HG03575 (cell line): Measurements from ENCODE around the gene UCHL5.
"Not testable (repeated sequence)": the region's sequence is repeated elsewhere in the genome, so short reads cannot be mapped to it uniquely, and the experiment has no call there.

Experiments used
- ATAC-seq: cut with Tn5 transposase; IDR thresholded peaks from one replicate; pipeline ENCODE4 v1.9.1; 2021; ENCODE audit not compliant: unreplicated experiment, insufficient number of reproducible peaks, low FRiP score; ENCODE audit errors: extremely low read depth

Gene UCHL5

GRCh38 chr1:193068013-193068412, 8.9 kb upstream of the UCHL5 start:
- no peak for ATAC-seq

- no peak for ATAC-seq
Observed at GRCh38 chr1:193066606-193067005, 7.4 kb upstream of the UCHL5 start.

- ATAC-seq = no peak
Observed at GRCh38 chr1:193065954-193066353, 6.8 kb upstream of the UCHL5 start.

- no peak for ATAC-seq
Observed at GRCh38 chr1:193062698-193063463, 3.7 kb upstream of the UCHL5 start.

- ATAC-seq = no peak
Observed at GRCh38 chr1:193060938-193061337, 1.8 kb upstream of the UCHL5 start.

- no peak for ATAC-seq
Observed at GRCh38 chr1:193060406-193060805, 1.2 kb upstream of the UCHL5 start.

GRCh38 chr1:193060115-193060403, 899 bp upstream of the UCHL5 start:
- no peak for ATAC-seq

- peak; percentile 27 for ATAC-seq
Observed at GRCh38 chr1:193058529-193059281, 455 bp downstream of the UCHL5 start.

GRCh38 chr1:193054169-193054675, 4.9 kb downstream of the UCHL5 start:
- no peak for ATAC-seq

GRCh38 chr1:193048913-193049312, 10.2 kb downstream of the UCHL5 start:
- not testable (repeated sequence) for ATAC-seq

GRCh38 chr1:193042766-193043691, 16.1 kb downstream of the UCHL5 start:
- no peak for ATAC-seq

GRCh38 chr1:193040011-193040410, 19.1 kb downstream of the UCHL5 start:
- ATAC-seq = no peak

DNA sequence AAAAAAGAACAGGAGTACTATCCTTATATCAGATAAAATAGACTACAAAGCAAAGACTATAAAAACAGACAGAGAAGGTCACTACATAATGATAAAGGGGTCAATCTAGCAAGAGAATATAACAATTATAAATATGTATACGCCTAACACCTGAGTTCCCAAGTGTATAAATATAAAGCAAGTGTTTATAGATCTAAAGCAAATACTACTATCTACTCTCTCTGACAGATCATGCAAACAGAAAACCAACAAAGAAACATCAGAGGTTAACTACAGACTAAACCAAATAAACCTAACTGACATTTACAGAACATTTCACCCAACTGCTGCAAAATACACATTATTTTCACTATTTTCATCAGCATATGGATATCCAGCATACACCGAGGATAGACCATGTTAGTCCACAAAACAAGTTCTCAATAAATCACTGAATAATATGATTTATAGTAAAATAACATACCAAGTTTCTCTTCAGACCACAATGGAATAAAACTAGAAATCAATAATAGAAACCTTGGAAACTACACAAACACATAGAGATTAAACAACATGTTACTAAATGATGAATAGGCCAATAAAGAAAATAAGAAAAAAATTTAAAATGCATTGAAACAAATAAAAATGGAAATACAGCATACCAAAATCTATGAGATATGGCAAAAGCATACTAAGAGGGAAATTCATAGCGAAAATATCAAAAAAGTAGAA, 22.7 kb downstream of the UCHL5 start:
- no peak for ATAC-seq

- no peak for ATAC-seq
Observed at GRCh38 chr1:193033610-193034009, 25.6 kb downstream of the UCHL5 start.

GRCh38 chr1:193032643-193033427, 26.3 kb downstream of the UCHL5 start:
- ATAC-seq = not testable (repeated sequence)

GRCh38 chr1:193031431-193031830, 27.7 kb downstream of the UCHL5 start:
- ATAC-seq = no peak

- ATAC-seq = no peak
Observed at GRCh38 chr1:193030280-193030679, 28.9 kb downstream of the UCHL5 start.

- ATAC-seq = no peak
Observed at GRCh38 chr1:193025218-193025617, 33.9 kb downstream of the UCHL5 start.
